GM15510 (cell line): Measurements from ENCODE around the gene KLRC3.

Experiments
- POLR2A ChIP-seq: IDR thresholded peaks from 3 replicates; pipeline ENCODE4 v1.6.1; 2011; ENCODE audit warnings: borderline replicate concordance; ENCODE audit not compliant: insufficient read length; ENCODE audit errors: extremely low read depth

Gene KLRC3

GRCh38 chr12:10365696-10366405 is 54.5 kb downstream of the KLRC3 start:
- no peak for TF ChIP-seq POLR2A

DNA sequence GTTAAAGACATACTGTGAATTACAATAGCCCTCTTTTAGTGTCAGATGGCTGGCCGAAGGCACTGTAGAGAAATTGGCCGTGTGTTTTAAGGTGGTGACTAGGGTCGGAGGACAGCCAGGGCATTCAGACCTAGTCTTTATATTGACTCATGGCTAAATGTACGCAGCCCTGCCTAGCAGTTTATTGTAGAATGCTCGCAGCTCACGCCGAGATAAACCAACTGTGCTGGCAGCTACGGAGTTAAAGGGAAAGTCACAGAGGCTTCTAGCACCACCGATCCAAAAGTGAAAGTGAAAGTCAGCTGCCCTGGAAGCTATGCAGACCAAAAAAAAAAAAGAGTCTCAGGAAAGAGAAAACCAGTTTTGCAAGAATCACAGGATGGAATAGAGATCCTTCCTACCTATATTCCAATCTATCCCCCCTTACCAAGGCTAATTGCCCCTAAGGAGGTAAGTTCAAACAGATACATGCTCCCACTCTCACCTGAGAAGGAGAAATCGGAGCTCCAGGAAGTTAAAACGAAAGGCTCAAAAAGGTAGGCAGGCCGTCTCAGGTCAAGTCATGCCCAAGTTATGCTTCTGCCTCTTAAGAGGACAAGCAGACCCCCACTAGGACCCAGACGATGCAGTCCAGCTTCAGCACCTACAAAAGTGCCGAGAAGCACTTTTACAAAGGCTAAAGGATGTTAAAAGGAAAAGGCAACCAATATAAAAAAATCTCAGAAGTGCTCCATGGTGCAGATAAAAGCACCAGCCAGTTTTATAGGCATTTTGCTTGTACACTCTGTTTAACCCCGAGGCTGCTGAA is 55.4 kb downstream of the KLRC3 start:
- TF ChIP-seq POLR2A: no peak

DNA sequence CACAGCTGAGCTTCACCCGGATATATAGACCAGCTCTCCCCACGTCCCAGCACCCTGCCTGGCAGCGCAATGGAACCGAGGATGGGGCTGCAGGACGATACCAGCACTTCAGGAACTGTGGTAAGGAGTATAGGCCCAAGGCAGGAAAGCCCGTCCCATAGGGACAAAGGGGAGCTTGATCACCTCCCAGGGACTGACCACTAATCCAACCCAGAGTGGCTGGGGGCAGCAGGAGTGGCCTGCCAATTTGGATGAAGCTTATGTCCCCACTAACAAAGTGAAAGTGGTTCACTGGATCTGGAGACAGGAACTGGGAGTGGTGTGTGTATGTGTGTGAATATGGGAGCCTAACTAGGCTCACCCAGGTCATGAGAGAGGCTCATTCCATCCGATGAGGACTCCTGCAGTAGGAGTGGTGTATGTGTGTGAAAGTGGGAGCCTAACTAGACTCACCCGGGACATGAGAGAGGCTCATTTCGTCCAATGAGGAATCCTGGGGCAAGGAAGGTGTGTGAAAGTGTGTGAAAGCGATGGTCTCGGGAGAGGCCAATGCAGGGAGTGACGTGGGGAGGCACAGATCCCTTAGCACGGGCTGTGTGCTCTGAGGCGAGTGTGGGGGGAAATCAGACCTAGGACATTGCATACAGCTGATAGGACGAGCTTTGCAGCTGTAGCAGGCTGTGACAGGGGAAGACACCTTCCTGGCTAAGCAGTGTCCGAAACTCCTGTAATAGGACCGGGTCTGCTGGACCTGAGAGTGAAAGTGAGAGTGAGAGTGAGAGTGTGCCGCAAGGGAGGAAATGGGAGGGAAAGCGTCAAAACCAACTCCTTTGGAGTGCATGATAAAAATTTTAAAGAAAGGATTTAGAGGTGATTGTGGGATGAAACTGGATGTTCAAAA is 56.2 kb downstream of the KLRC3 start:
- no peak for TF ChIP-seq POLR2A

DNA sequence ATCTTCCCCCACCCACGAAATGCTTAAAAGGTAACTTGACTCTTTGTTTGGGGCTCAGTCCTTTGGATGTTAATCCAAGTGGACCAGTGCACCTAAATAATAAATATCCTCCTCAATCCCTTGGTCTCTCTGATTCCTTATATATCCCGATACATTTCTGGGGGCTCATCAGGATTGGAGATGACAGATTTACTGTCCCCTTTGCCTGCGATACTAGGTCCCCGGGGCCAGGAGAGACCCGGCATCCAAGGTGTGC is 56.8 kb downstream of the KLRC3 start:
- TF ChIP-seq POLR2A: no peak

DNA sequence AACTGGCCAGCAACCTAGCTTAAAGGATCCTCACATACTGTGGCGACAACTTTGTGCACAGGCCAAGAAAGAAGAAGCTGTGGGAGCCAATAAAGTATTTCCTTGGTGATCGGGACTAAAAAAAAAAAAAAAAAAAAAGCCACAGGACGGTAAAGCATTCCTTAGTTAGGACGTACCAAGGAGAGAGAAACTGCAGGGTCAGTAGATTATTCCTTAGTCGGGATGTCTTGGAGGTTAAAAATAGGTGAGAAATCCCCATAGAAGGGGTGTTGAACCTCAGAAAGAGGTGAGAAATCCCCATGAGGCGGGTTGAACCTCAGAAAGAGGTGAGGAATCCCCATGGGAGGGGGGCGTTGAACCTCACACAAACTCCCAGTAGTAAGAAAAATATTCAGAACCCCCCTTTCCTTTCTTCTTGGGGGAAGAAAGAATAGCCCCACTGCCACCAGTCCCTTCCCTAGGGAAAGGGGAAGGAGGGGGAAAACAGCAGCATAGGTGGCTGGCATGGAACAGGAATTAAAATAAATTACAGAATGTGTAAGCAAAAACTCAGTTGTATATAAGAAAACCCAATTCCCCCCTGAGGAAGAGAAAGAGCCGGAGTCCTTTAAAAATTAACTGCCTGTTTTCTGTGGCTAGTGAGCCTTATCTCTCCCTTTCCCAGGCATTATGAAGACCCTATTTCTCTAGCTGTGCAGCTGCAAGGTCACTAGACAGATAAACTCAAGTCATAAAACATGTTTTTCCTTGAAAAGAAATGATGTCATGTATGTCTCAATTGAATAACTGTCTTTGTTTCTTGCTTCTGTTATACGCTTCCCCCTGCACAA is 57.4 kb downstream of the KLRC3 start:
- no peak for TF ChIP-seq POLR2A

- TF ChIP-seq POLR2A: no peak
Measured at GRCh38 chr12:10362325-10362724, 58.1 kb downstream of the KLRC3 start.
